ENCODE results near the gene ZNF275.
"Not testable (repeated sequence)": the region's sequence is repeated elsewhere in the genome, so short reads cannot be mapped to it uniquely, and the experiment has no call there.

The ZNF275 gene

DNA sequence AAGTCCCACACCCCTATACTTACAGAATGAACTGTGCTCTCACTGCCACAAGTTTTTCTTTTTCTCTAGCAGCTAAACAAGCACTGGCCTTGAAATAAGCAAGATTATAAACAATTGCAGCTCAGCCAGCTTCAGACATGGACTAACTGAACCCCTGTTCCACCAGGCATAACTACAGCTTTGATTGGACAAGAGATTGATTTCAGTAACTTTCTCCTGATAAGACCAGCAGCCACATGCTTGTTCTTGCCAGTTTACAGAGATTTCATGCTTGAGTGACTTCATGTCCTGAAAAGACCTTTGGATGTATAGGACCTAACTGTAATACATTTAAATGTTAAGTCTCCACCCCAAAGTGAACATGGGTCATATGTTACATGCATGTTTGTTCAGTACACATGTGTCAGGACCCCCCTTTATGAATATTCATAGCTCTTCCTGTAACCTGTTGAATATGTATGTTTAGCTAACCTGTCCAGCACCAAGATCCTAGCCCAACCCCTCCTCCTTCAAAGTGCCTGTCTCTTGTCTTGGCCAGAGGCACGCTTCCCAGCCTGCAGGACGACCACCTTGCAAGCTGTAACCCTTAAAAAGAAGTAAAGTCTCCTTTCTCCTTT is 27.9 kb downstream of the ZNF275 start:
- DNase-seq (ENCODE audit: low spot score), result no peak

DNA sequence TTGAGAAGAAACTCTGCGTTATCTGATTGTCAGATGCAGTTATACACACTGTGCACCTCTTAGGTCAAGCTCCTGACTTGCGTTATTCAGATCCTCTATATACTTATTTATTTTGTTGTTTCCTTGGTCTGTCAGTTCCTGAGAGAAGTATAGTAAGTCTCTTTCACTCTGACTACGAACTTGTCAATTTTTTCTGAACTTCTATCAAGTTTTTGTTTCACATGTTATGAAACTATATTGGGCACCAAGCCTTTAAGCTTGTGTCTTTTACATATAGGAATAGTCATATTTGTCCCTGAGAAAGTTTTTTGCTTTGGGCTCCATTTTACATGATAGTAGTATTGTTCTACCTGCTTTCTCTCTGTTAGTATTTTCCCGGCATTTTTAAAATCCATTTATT is 31.7 kb downstream of the ZNF275 start:
- DNase-seq (ENCODE audit: low spot score), result no peak

DNA sequence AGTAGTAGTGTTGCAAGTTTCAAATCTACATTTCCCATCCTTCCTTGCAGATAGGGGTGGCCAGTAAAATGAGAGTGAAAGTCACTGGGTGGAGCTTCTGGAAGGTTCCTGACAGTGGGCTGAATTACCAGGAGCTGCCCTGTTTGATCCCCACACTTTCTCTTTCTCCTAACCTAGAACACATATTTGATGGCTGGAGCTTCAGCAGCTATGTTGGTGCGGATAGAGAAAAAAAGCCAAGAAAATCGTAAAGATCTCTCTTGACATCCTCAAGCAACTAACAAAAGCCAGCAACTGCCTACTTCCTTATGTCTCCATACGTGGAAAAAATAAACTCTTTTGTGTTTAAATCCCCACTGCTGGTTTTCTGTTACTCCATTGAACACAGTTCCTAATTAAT is 32.2 kb downstream of the ZNF275 start:
- no peak for DNase-seq (ENCODE audit: low spot score)

DNA sequence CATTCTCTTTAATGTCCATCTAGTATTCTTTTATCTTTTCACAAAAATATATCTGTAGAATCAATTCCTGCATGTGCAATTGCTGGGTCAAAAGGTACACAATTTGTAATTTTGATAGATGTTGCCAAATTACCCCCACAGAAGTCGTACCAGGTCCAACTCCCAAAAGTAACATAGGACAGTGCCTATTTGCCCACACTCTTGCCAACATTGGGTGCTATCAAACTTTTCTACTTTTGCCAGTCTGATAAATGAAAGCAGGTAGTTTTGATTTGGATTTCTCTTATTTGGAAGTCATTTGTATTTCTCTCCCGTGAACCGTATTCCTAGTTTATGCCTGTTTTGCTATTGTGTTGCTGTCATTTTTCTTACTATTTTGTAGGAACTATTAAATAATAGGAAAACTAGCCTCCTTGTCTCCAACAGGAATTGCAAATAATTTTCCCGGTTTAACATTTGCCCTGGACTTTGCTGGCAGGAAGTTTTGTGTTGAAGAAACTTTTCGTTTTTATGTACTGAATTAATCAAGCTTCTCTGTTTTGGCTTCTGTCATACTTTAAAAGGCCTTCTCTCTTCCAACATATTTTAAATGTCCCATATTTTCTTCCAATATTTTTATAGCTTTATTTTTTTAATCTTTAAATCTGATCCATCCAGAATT is 33.1 kb downstream of the ZNF275 start:
- DNase-seq (ENCODE audit: low spot score), result no peak

DNA sequence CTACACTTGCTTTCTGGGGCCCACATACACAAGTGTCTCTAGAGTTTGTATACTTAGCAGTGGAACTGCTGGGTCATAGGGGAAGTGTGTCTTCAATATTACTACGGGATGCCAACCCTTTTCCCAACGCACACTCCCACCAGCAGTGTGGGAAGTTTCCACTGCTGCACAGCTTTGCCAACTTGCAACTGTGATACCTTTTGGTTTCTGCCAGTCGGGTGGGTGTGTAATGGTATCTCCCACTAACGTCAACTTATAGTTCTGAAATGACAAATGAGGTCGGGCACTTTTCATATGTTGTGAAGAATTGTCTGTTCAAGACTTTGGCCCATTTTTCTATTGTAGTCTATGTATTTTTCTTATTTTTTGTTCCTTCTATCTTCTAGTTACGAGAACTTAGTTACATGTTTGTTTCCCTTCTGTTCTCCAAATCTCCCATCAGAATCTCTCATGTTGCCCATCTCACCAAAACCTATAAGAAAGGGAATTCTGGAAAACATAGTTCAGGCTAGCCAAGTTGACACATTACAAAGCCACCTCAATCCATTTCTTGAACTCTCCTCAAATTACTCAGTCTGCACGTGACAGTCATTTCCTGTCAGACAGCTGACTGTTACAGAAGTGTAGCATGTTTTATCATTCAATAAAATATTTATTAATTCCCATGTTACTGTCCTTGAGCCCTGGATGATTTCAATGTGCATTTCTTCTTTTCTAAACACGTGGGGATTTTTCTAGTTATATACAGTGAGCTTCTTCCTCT is 36.5 kb downstream of the ZNF275 start:
- DNase-seq (ENCODE audit: low spot score), result no peak

DNA sequence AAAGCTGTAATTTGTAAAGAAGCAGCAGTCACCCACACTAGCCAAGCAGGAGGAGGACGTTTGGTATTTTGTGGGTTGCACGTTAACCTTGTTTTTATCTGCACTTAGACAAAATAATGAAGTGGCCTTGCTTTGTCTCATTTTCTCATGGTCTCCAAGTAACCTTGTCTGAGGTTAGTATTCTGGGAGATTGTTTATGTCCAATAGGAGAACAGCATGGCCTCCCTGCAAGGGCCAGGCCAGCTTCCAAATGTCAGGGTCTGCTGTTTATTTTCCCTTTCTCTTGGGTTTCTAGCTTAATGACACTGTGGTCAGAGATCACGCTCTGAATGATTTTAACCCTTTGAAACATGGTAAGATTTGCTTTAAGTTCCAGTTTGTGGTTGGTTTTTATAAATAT is 37.3 kb downstream of the ZNF275 start:
- no peak for DNase-seq (ENCODE audit: low spot score)

DNA sequence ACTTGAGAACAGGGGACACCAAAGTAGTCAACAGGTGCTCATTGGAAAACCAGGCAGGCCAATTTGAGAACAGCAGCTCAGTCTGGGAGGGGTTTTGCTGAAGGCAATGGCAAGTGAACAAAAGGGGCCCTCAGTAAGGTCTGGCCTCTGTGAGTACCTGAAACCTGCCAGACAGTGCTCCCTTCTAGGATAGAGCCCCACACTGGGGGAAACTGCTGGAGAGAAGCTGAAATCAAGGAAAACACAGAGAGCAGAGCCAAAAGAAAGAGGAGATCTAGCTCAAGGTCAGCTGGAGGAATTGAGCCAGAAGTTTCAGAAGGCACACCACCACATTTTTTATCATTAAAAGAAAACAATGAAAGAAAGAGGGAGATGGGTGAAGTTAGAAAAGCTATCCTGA is 39.0 kb downstream of the ZNF275 start:
- no peak for DNase-seq (ENCODE audit: low spot score)

DNA sequence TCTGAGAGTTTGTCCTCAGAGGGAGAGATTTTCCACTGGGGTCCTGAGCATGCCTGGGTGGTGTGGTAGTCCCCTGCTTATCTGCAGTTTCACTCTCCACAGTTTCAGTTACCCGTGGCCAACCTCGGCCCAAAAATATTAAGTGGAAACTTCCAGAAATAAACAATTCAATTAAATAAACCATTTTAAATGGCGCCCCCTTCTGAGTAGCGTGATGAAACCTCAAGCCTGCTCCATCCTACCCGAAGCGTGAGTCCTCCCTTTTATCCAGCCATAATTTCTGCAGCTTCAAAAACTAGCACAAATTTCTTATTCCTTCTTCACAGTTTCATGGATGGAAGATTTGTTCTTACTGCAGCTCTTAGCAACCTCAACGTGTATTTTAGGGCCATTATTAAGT is 40.5 kb downstream of the ZNF275 start:
- DNase-seq (ENCODE audit: low spot score), result no peak

DNA sequence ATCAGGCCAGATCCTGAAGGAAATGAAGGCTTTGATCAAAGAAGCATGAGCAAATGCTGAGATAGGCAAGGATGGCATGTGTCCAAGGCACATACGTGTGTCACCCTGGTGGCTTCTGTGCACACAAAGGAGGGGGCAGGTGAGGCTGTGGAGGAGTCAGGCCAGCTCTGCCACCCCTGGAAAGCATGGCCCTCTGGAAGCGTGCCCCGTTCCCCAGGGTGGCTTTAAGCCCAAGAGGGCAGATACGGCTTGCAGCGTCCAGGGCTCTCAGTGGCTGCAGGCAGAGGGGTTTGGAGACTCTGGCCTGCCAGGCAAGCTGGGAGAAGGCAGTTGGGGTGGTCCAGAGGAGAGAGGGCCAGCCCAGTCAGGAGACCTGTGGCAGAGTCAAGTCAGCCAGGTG is 41.6 kb downstream of the ZNF275 start:
- no peak for DNase-seq (ENCODE audit: low spot score)

DNA sequence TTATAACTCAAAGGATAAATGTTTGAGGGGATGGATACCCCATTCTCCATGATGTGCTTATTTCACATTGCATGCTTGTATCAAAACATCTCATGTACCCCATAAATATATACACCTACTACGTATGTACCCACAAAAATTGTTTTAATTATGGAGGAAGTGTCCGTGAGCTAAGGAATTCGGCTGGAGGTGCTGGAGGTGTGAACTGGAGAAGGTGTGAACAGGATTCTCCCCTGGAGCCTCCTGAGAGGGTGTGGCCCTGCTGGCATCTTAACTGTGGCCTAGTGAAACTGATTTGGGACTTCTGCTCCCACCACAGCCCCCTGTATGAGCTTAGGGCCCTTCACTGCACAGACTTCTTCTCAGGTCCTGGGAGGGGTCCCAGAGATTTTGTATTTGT is 43.8 kb downstream of the ZNF275 start:
- DNase-seq (ENCODE audit: low spot score), result no peak

DNA sequence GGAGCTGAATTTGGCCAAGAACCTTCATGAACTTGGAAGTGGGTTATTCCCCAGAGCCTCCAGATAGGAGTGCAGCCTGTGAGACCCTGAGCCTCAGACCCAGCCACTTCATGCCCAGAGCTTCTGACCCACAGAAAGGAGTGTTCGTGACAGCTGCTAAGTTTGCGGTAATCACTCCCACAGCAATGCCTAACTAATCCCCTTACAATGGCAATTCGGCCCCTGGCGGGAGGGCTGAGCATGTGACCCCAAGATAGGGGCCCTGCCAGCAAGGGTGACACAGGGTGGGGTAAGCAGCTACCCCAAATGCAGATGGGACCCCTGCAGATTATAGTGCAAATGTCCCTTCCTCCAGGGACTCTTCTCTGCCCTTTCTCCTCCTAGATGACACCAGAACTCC is 44.7 kb downstream of the ZNF275 start:
- no peak for DNase-seq (ENCODE audit: low spot score)

DNA sequence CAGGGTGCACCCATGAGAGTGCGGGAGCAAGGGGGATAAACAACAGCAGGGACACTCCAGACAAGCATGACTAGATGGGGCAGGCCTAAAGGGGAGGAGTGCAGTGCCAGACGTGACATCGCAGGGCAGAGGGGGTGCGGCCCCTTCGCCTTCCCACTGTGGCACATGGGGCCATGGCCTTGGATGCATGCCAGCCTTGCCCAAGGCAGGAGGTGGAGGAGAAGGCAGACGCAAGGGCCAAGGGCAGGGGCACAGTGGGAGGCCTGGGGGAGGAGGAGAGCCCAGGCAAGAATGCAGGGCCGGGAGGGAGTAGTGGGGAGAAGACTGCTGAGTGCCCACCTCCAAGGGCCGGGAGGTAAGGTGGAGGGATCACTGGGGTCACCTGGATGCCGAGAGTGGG is 45.6 kb downstream of the ZNF275 start:
- DNase-seq (ENCODE audit: low spot score), result no peak

DNA sequence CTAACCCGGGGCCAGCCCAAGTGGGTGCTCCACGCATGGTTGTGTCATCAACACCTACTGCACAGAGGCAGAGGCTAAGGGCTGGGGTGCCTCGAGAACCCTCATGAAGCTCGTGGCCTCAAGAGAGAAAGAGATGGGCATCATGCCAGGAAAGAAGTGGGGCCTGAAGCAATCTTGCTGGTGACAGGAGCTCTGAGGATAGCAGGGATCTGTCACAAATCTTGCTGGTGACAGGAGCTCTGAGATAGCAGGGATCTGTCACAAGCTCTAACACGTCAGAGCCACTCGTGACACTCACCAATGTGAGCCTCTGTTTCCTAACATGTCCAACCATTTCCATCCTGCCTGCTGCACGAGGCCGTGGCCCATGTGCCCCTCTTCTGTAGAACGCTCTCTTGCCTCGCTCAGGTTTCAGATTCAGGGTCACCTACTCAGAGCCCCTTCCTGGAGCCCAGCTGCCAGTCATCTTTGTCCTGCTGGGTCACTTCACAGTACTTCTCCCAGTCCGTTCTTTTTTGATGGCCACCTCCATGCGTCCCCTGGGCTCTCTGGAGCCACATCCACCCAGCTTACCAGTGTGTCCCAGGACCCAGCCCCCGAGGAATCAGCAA is 46.1 kb downstream of the ZNF275 start:
- DNase-seq (ENCODE audit: low spot score), result no peak

DNA sequence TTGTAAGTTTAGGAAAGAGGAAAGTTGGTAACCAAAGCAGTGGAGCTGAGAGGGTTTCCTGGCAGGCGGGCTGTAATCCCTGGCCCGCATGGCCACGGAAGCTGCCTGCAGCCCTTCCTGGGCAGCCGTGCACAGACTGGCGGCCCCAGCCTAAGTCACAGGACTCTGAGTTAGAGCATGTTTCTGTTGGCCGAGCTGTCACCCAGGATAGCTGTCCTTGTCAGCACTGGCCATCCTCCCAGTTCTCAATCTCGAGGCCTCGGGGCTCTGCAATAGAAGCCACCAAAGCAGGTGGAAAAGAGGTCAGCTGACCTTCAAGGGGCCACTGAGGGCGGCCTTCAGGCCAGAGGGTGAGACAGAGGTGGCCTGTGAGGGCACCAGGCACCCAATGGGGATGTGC is 46.7 kb downstream of the ZNF275 start:
- no peak for DNase-seq (ENCODE audit: low spot score)

DNA sequence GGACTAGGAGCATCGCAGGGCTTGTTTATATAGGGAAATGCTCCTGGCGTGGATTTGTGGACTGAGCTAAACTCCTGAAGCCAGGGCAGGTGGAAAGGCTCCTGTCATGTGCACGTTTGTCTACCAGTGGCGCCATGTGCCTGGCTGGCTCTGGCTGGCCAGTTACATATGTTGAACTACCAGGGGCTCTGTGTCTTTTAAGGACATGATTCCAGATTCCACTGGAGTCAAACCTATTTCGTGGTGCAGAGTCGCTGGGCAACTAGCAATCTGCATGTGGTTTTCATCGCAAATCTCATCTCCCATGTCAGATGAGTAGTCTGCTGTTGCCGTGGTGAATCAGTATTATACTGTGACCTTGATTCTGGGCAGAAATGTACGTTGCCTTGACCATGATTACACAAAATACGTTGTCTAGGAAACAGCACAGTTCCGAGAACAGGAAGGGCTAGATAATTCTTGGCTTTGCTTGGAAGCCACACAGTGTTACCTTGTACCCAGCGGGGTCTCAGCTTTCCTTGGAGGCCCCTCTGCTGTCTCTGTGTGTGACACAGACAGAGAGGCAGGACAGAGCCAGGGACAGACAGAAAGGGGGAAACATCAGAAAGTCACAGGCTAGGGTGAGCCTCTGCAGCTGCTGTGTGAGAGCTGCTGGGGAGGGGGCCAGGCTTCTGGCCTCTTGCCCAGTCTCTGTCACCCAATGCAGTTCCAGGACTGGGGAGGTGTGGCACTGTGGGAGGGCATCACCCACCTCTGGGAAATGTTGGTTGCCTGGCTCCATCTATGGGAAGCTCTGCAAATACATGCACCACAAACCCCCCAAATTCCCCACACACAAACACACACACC is 48.0 kb downstream of the ZNF275 start:
- DNase-seq (ENCODE audit: low spot score), result peak; percentile 57

DNA sequence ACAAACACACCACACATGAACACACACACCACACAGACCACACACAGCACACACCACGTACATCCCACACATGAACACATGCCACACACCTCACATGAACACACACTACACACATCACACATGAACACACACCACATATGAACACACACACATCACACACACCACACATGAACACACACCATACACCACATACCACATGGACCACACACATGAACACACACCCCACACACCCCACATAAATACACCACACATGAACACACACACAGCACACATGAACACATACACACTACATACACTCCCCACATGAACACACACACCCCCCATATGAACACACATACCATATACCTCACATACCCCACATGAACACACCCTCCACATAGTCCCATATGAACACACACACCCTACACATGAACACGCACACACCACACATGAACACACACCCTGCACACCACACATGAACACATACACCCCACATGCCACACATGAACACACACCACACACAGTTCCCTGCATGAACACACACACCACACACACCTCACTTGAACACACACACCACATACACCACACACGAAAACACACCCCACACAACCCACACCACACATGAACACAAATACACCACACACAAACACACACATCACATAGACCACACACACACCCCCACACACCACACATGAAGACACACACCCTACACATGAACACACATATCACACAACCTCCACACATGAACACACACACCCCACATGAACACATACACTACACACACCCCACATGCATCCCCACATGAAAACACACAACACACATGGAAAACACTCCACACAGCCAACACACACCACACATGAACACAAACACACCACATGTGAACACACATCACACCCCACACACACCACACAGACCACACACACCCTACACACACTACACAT is 48.9 kb downstream of the ZNF275 start:
- no peak for DNase-seq (ENCODE audit: low spot score)

DNA sequence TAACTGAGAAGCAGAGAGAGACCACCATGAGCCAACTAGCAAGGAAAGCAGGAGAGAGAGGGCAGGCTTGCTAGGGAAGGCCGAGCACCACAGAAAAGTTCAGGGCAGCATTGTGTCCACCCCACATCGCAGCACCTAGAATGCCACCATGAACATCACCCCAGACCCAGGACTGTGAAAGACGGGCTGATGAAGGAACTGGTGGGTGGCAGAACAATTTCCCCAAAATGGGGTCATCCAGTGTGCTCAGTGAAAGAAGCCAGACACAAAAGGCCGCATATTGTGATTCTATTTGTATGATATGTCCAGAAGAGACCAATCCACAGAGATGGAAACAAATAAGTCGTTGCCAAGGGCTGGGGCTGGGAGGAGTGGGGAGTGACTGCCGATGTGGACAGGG is 50.4 kb downstream of the ZNF275 start:
- DNase-seq (ENCODE audit: low spot score), result no peak

DNA sequence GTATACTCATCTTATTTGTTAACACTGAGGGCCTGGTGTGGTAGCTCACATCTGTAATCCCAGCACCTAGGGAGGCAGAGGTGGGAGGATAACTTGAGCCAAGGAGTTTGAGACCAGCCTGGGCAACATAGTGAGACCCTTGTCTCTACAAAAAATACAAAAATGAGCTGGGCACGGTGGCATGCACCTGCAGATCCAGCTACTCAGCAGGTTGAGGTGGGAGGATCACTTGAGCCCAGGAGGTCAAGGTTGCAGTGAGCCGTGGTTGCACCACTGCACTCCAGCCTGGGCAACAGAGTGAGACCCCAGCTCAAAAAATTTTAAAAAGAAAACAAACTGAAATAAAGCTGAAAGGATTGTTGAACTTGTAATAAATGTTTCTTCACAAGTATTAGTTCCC is 51.0 kb downstream of the ZNF275 start:
- not testable (repeated sequence) for DNase-seq (ENCODE audit: low spot score)

DNA sequence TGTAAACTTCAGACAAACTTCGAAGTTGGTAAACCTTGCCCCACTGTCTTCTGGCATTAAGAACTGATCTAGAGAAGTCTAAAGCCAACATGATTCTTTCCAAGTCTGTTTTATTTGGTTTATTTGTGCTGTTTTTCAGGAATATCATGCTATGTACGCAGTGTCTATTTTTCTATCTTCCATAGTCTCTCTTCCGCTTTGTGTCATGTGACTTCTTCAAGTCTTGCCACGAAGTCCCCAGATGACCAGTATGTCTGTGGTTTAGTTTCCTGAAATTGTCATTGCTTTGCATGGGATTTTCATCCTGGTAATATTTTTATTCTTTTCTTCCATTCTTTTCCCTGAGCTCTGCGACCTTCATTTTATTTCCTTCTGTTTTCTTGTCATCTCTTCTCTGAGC is 52.1 kb downstream of the ZNF275 start:
- no peak for DNase-seq (ENCODE audit: low spot score)

DNA sequence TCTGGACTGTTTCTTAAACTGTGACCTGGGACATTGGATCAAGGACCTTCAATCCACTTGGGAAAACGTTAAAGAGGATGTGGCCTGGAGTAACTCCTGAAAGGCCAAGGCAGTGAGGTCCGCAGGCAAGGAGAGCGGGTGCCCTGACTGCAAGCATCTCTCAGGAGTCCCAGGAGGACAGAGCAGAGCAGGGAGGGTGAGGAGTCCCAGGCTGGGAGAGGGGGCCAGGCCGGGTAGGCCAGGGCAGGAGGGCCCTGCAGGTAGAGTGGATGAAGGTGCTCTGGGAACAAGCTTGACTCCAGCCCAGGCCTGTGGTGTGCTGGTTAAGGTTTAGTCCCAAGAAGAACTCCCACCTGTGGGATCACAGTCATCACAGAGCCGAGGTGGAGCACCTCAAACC is 53.4 kb downstream of the ZNF275 start:
- DNase-seq (ENCODE audit: low spot score), result no peak
